Memory B cell (primary cell): Measurements from ENCODE around the gene ATCAY.
A peak's percentile ranks its signal among the peaks of the same experiment; 100 is the strongest.
"Not testable (repeated sequence)": the region's sequence is repeated elsewhere in the genome, so short reads cannot be mapped to it uniquely, and the experiment has no call there.

Source experiments
- ATAC-seq: fragments of 150-1000 bp; cut with Tn5 transposase; 2 replicates; pipeline ENCODE4 v1.10.0; 2021; ENCODE audit warnings: low read depth, mild to moderate bottlenecking, moderate library complexity
- DNase-seq, 2 donors: peaks; one replicate each; pipeline ENCODE4 v3.0.0; 2022; ENCODE audit warnings: low spot score in 2 of 2
- H3K27ac Mint-ChIP-seq: one replicate; pipeline ENCODE4 v1.8.0; 2022; ENCODE audit warnings: mild to moderate bottlenecking, moderate library complexity, mixed read lengths
- H3K27me3 Mint-ChIP-seq: one replicate; pipeline ENCODE4 v1.8.0; 2022; ENCODE audit warnings: mixed read lengths
- H3K36me3 Mint-ChIP-seq: one replicate; pipeline ENCODE4 v1.8.0; 2022; ENCODE audit warnings: mild to moderate bottlenecking, mixed read lengths
- H3K4me1 Mint-ChIP-seq: one replicate; pipeline ENCODE4 v1.8.0; 2022; ENCODE audit warnings: mixed read lengths
- H3K4me3 Mint-ChIP-seq: one replicate; pipeline ENCODE4 v1.8.0; 2022; ENCODE audit warnings: mild to moderate bottlenecking, moderate library complexity, mixed read lengths
- H3K9me3 Mint-ChIP-seq: one replicate; pipeline ENCODE4 v1.8.0; 2022; ENCODE audit warnings: mixed read lengths

ATCAY gene

GRCh38 chr19:3936506-3937442 lies 56.3 kb downstream of the ATCAY start:
- ATAC-seq (no peak), DNase-seq (no peak)
- no peak overlapping the region for H3K4me3 Mint-ChIP-seq
- H3K27ac Mint-ChIP-seq: no peak overlapping the region
- no peaks in the 10 kb centered on the region for H3K4me1 Mint-ChIP-seq
- H3K9me3 Mint-ChIP-seq: no peaks in the 10 kb centered on the region
- no peaks in the 10 kb centered on the region for H3K36me3 Mint-ChIP-seq
- peaks cover 8% of the 10 kb centered on the region for H3K27me3 Mint-ChIP-seq

GRCh38 chr19:3938300-3938950 lies 57.9 kb downstream of the ATCAY start:
- not testable (repeated sequence) for H3K4me3 Mint-ChIP-seq, H3K4me1 Mint-ChIP-seq, DNase-seq, H3K9me3 Mint-ChIP-seq, H3K27me3 Mint-ChIP-seq, H3K27ac Mint-ChIP-seq, ATAC-seq, H3K36me3 Mint-ChIP-seq

DNA sequence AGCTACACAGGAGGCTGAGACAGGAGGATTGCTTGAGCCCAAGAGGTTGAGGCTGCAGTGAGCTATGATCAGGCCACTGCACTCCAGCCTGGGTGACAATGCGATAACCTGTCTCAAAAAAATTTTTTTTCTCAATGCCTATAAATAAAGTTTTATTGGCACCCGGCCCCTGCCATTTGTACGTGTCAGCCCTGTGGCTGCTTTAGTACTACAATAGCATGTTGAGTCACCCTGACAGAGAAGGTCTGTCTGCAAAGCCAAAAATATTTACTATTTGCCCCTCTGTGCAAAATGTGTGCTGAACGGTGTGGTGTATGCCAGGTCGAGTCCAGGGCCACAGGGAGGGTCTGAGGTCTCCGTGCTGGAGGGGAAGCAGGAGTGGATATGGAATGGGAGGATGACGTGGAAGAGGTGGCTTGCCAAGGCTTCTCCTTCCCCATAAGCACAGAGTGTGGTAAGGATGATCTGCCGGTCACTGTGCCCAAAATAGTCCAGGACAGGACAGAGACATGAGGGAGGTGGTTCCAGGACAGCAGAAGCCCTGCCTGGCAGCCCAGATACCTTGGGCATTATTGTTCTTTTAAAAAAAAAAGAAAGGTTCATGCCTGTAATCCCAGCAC lies 62.4 kb downstream of the ATCAY start:
- Mint-ChIP-seq H3K4me1 (peaks cover 2% of the 10 kb centered on the region), H3K27me3 (peaks cover 14% of the 10 kb centered on the region), H3K27ac (no peak overlapping the region), H3K36me3 (peaks cover 2% of the 10 kb centered on the region), H3K4me3 (no peak overlapping the region), H3K9me3 (no peaks in the 10 kb centered on the region)
- ATAC-seq (no peak), DNase-seq (no peak)

DNA sequence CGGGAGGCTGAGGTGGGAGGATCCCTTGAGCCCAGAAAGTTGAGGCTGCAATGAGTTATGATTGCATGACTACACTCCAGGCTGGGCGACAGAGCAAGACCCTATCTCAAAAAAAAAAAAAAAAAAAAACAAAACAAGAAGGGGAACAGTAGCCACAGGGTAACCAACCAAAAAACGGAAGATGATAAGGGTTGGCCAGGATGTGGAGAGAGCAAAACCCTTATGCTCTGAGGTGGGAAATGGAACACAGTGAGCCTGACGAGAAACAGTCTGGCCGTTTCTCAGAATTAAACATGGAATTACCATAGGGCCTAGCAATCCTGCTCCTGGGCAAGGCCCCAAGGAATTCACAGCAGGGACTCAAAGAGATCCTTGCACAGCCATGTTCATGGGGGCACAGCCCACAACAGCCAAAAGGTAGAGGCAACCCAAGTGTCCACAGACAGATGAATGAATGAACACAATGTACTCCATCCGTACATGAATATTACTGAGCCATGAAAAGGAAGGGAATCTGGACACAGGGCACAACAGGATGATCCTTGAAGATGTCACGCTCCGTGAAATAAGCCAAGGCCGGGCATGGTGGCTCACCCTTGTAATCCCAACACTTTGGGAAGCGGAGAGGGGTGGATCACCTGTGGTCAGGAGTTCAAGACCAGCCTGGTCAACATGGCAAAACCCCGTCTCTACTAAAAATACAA lies 63.7 kb downstream of the ATCAY start:
- no peaks in the 10 kb centered on the region for H3K9me3 Mint-ChIP-seq
- H3K4me3 Mint-ChIP-seq: no peak overlapping the region
- H3K27ac Mint-ChIP-seq: no peak overlapping the region
- peaks cover 2% of the 10 kb centered on the region for H3K4me1 Mint-ChIP-seq
- peaks cover 2% of the 10 kb centered on the region for H3K36me3 Mint-ChIP-seq
- ATAC-seq (no peak), DNase-seq (no peak)
- H3K27me3 Mint-ChIP-seq: peaks cover 11% of the 10 kb centered on the region

- no peak overlapping the region for H3K27ac Mint-ChIP-seq
- H3K27me3 Mint-ChIP-seq: peaks cover 11% of the 10 kb centered on the region
- no peak overlapping the region for H3K4me3 Mint-ChIP-seq
- H3K36me3 Mint-ChIP-seq: peaks cover 2% of the 10 kb centered on the region
- DNase-seq (no peak), ATAC-seq (no peak)
- no peaks in the 10 kb centered on the region for H3K9me3 Mint-ChIP-seq
- H3K4me1 Mint-ChIP-seq: peaks cover 3% of the 10 kb centered on the region
Observed at GRCh38 chr19:3945838-3946237, 65.4 kb downstream of the ATCAY start.

DNA sequence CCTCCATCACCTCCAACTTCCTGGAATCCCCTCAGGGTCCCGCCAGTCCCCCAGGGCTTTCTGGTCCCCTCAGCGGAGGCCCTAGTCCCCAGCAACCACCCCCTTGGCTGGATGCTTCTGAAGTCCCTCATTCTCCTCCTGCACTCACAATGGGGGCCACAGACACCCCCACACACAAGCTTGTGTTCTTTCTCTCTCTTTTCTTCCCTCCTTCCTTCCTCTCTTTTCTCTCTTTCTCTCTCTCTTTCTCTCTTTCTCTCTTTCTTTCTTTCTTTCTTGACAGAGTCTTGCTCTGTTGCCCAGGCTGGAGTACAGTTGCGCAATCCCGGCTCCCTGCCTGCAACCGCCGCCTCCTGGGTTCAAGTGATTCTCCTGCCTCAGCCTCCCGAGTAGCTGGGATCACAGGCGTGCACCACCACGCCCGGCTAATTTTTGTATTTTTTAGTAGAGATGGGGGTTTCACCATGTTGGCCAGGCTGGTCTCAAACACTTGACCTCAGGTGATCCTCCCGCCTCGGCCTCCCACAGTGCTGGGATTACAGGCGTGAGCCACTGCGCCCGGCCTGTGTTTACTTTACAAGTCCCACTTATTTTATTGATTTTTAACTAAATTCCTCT lies 66.9 kb downstream of the ATCAY start:
- not testable (repeated sequence) for H3K27me3 Mint-ChIP-seq

GRCh38 chr19:3949294-3949693 lies 68.8 kb downstream of the ATCAY start:
- peaks cover 2% of the 10 kb centered on the region for H3K36me3 Mint-ChIP-seq
- peaks cover 9% of the 10 kb centered on the region for H3K27me3 Mint-ChIP-seq
- no peaks in the 10 kb centered on the region for H3K9me3 Mint-ChIP-seq
- H3K4me1 Mint-ChIP-seq: peaks cover 3% of the 10 kb centered on the region
- DNase-seq: no peak
- H3K27ac Mint-ChIP-seq: no peak overlapping the region
- no peak overlapping the region for H3K4me3 Mint-ChIP-seq
- ATAC-seq: no peak

More for the DNA sequence above, 66.9 kb downstream of the ATCAY start:
- H3K27ac Mint-ChIP-seq, H3K4me3 Mint-ChIP-seq, H3K36me3 Mint-ChIP-seq, ATAC-seq, H3K9me3 Mint-ChIP-seq, H3K4me1 Mint-ChIP-seq, DNase-seq: not testable (repeated sequence)

DNA sequence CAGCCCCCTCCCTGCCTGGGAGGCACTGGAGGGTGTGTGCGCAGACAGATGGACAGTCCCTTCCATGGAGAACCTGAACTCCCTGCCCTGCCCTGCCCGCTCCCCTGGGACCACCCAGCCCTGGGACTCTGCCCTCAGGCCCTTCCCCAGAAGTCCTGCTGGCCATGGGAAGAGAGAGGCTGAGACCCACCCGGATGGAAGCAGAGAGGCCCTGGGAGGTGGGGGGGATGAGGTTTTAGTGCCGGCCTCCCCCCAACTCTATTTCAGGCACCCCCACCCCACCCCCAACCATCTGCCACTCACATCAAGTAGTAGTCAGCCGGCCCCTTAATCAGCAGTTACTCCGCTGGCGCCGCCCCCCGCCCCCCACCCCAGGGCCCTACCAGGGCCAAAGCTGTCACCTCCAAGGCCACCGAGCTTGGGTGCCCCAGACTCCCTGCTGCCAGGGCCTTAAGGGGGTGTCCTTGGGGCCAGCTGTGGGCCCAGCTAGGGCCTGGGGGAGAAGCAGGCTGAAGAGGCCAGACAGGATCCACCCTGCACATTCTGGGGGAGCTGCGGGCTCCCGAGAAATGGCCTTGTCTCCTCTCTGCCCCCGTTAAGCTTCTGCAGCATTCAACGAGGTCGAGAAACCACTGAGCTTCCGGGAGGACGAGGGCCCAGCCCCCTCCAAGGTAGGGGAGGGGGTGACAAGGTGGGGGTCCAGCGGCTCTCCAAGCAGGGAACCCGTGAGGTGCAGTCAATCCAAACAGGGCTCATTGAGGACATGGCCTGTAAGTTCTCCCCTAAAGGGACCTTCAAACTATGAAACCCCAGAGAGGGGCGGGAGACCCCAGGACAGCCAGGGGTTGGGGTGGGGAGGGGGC lies 69.7 kb downstream of the ATCAY start:
- peaks cover 2% of the 10 kb centered on the region for H3K36me3 Mint-ChIP-seq
- H3K9me3 Mint-ChIP-seq: no peaks in the 10 kb centered on the region
- DNase-seq (no peak), ATAC-seq (no peak)
- no peak overlapping the region for H3K27ac Mint-ChIP-seq
- H3K4me1 Mint-ChIP-seq: peaks cover 2% of the 10 kb centered on the region
- H3K4me3 Mint-ChIP-seq: no peak overlapping the region
- H3K27me3 Mint-ChIP-seq: peaks cover 9% of the 10 kb centered on the region

GRCh38 chr19:3950871-3951861 lies 70.7 kb downstream of the ATCAY start:
- H3K27me3 Mint-ChIP-seq: peaks cover 7% of the 10 kb centered on the region
- peaks cover 2% of the 10 kb centered on the region for H3K4me1 Mint-ChIP-seq
- H3K36me3 Mint-ChIP-seq: peaks cover 4% of the 10 kb centered on the region
- DNase-seq (no peak), ATAC-seq (peak; percentile 29)
- no peak overlapping the region for H3K27ac Mint-ChIP-seq
- H3K9me3 Mint-ChIP-seq: no peaks in the 10 kb centered on the region
- H3K4me3 Mint-ChIP-seq: peak overlapping the region; percentile 39

DNA sequence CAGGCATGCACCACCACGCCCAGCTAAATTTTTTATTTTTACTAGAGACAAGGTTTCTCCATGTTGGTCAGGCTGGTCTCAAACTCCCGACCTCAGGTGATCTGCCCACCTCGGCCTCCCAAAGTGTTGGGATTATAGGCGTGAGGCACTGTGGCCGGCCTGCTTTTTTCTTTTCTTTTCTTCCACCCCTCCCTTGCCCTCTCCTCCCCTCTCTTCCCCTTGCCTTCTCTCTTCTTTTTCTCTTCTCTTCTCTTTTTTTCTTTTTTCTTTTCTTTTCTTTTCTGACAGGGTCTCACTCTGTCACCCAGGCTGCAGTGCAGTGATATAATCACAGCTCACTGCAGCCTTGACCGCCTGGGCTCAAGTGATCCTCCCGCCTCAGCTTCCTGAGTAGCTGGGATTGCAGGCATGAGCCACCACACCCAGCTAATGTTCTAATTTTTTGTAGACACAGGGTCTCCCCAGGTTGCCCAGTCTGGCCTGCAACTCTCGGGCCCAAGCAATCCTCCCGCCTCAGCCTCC lies 72.3 kb downstream of the ATCAY start:
- not testable (repeated sequence) for DNase-seq, H3K27me3 Mint-ChIP-seq, H3K4me3 Mint-ChIP-seq, H3K9me3 Mint-ChIP-seq, H3K36me3 Mint-ChIP-seq, H3K27ac Mint-ChIP-seq, ATAC-seq, H3K4me1 Mint-ChIP-seq

DNA sequence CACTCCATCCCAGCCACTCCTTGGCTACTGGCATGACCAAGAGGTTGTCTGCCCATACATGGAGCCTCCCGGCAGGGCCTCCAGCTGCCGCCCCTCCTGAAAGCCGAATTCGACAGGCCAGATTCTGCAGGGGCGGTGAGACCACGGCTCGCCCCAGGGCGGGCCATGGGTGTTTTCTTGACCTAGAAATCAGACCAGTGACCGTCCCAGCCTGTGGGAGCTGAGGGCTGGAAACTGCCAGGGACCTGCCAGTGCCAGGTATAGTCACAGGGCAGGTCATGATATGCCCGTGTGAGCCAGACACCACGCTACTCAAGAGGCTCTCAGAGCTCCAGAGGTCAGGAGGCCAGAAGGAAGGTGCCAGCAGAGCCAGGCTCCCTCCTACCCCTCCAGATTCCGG lies 73.6 kb downstream of the ATCAY start:
- H3K27ac Mint-ChIP-seq: no peak overlapping the region
- H3K27me3 Mint-ChIP-seq: peaks cover 1% of the 10 kb centered on the region
- peaks cover 2% of the 10 kb centered on the region for H3K36me3 Mint-ChIP-seq
- ATAC-seq: no peak
- peaks cover 2% of the 10 kb centered on the region for H3K4me1 Mint-ChIP-seq
- no peaks in the 10 kb centered on the region for H3K9me3 Mint-ChIP-seq
- no peak for DNase-seq
- H3K4me3 Mint-ChIP-seq: no peak overlapping the region

- H3K36me3 Mint-ChIP-seq, DNase-seq, H3K4me1 Mint-ChIP-seq, H3K9me3 Mint-ChIP-seq, H3K4me3 Mint-ChIP-seq, H3K27me3 Mint-ChIP-seq, H3K27ac Mint-ChIP-seq, ATAC-seq: not testable (repeated sequence)
Observed at GRCh38 chr19:3955276-3955675, 74.8 kb downstream of the ATCAY start.
